Stomach (tissue), 4 donors: ENCODE results near the gene NR0B1.

Source experiments
- CTCF ChIP-seq, 7 experiments: fragments of 450-650 bp in 4 of 7; fragments of 200-600 bp in 3 of 7; sonication (generic) in 3 of 7; IDR thresholded peaks; one replicate each; pipeline ENCODE4 v1.5.1; 2016 to 2019; ENCODE audit warnings: antibody characterized with exemption in 7 of 7, control low read depth in 2 of 7, mild to moderate bottlenecking in 1 of 7
- EP300 ChIP-seq: sonication (generic); formaldehyde crosslinking; IDR thresholded peaks from one replicate; pipeline ENCODE4 v1.6.1; 2017; ENCODE audit warnings: antibody characterized with exemption
- POLR2A ChIP-seq, 4 donors: fragments of 450-650 bp; IDR thresholded peaks; one replicate each; pipeline ENCODE4 v1.6.1; 2016; ENCODE audit warnings: antibody characterized with exemption in 4 of 4, control low read depth in 2 of 4, mild to moderate bottlenecking in 1 of 4, moderate library complexity in 1 of 4
- POLR2AphosphoS5 ChIP-seq, 3 donors: sonication (generic); formaldehyde crosslinking; IDR thresholded peaks; one replicate each; pipeline ENCODE4 v1.6.1; 2016; ENCODE audit warnings: antibody characterized with exemption in 3 of 3

GRCh38 chrX:30275498-30275897, 33.7 kb downstream of the NR0B1 start:
- TF ChIP-seq CTCF (IDR thresholded peaks at IDR 0.05) (peak in 2 of 7 experiments; percentile 13 to 17), POLR2AphosphoS5 (IDR thresholded peaks at IDR 0.05) (no peak), POLR2A (IDR thresholded peaks at IDR 0.05) (no peak), EP300 (no peak)
